ENCODE measurements around the gene TIMP2. TPM values are rescaled to one million over a fixed set of nuclear protein-coding genes. Genes with fewer than 3 reads are reported as not detected.
A peak's percentile ranks its signal among the peaks of the same experiment; 100 is the strongest.

Gene TIMP2
- total and polyA plus RNA-seq, 2 of the 13 experiments (the other 11 are each of a cell fraction or from before 2014, with no cell fraction given) = 3.8 to 8.5 TPM

- H3K4me2 ChIP-seq (ENCODE audit: low read depth, low read length) = peak overlapping the region; percentile 98
- TF ChIP-seq ZXDC (CRISPR knock-in tag; IDR thresholded peaks at IDR 0.05) = no peak
- TF ChIP-seq SALL2 (CRISPR knock-in tag; IDR thresholded peaks at IDR 0.05) = 0 out of 2 replicates have a peak, but pooled peaks have one; percentile 8
- TF ChIP-seq, protein P1, sequence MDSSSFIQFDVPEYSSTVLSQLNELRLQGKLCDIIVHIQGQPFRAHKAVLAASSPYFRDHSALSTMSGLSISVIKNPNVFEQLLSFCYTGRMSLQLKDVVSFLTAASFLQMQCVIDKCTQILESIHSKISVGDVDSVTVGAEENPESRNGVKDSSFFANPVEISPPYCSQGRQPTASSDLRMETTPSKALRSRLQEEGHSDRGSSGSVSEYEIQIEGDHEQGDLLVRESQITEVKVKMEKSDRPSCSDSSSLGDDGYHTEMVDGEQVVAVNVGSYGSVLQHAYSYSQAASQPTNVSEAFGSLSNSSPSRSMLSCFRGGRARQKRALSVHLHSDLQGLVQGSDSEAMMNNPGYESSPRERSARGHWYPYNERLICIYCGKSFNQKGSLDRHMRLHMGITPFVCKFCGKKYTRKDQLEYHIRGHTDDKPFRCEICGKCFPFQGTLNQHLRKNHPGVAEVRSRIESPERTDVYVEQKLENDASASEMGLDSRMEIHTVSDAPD (CRISPR knock-in tag; IDR thresholded peaks at IDR 0.05) = 0 out of 2 replicates have a peak, but pooled peaks have one; percentile 20
- TF ChIP-seq SNAPC5 (CRISPR knock-in tag; IDR thresholded peaks at IDR 0.05; ENCODE audit: borderline replicate concordance) = 0 out of 2 replicates have a peak, but pooled peaks have one; percentile 65
- TF ChIP-seq CEBPG (CRISPR knock-in tag; IDR thresholded peaks at IDR 0.05) = peak; percentile 32; the same call in 1 of the 2 replicates
- TF ChIP-seq, protein P2, sequence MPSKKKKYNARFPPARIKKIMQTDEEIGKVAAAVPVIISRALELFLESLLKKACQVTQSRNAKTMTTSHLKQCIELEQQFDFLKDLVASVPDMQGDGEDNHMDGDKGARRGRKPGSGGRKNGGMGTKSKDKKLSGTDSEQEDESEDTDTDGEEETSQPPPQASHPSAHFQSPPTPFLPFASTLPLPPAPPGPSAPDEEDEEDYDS (CRISPR knock-in tag; IDR thresholded peaks at IDR 0.05) = 0 out of 2 replicates have a peak, but pooled peaks have one; percentile 20
- TF ChIP-seq HOMEZ (CRISPR knock-in tag; IDR thresholded peaks at IDR 0.05; ENCODE audit: low read depth) = no peak
- H3K9me3 ChIP-seq (ENCODE audit: low read length) = no peaks in the 10 kb centered on the region
- H4K20me1 ChIP-seq (ENCODE audit: insufficient read depth, low read length) = peaks cover 26% of the 10 kb centered on the region
- intact Hi-C loops (cut with micrococcal nuclease; ENCODE audit: unreplicated experiment) = no loop called here
- H3K79me2 ChIP-seq (ENCODE audit: insufficient read depth, low read length) = peaks cover 41% of the 10 kb centered on the region
- TSS peak; percentile 40 for BruUV-seq (replicated peaks)
- H3K4me3 ChIP-seq (replicated peaks in 1 of 3; ENCODE audit: insufficient read depth in 1 of 3, low read depth in 2 of 3, low read length in 3 of 3) = peak overlapping the region; percentile 71 to 99 (median 82)
- H2AFZ ChIP-seq (ENCODE audit: low read length) = no peak overlapping the region
- ATAC-seq (no peak), DNase-seq (ENCODE audit: low spot score) (no peak), FAIRE-seq (no peak)
- in situ Hi-C loops (cut with HindIII; ENCODE audit: extremely low pct_ligation_motif_present, low pct_unique_long_range_greater_than_20kb) = no loop called here
- peak overlapping the region; percentile 97 for H3K9ac ChIP-seq (ENCODE audit: insufficient read depth, low read depth, low read length)
- WGBS (ENCODE audit: low lambda C conversion rate) = 2% methylated on average over 11 of the region's 11 CpGs
- CTCF ChIA-PET (ENCODE audit: low intra/inter-chr PET ratio, low total read pairs) = no interaction called here
- POLR2A ChIA-PET = interaction anchor here (1.1 kb wide), 1 partner anchor 12 kb away, joined by 3 read pairs; no protein-coding TSS in a partner anchor
- H3K27me3 ChIP-seq (ENCODE audit: control insufficient read depth in 1 of 2, insufficient read depth in 2 of 2, low read length in 2 of 2) = no peaks in the 10 kb centered on the region; a peak in 1 of 5 replicates
- H3K4me1 ChIP-seq (ENCODE audit: insufficient read depth, low read length) = peaks cover 53% of the 10 kb centered on the region
- peaks cover 29 to 34% of the 10 kb centered on the region in 2 experiments for H3K36me3 ChIP-seq (replicated peaks in 1 of 2; ENCODE audit: control insufficient read depth in 1 of 2, insufficient read depth in 2 of 2, low read length in 2 of 2)
- H3K27ac ChIP-seq (ENCODE audit: extremely low read length, insufficient read depth, low read length) = peak overlapping the region; percentile 91
Measured at GRCh38 chr17:78839235-78839761, 85.9 kb downstream of the TIMP2 start.
